Measurements from ENCODE around the gene KLHL6. TPM values are rescaled to one million over a fixed set of nuclear protein-coding genes. Genes with fewer than 3 reads are reported as not detected.

KLHL6 gene
- total and polyA plus RNA-seq, 10 of the 15 experiments (the other 5 are each of a cell fraction or from before 2014, with no cell fraction given), result 4.0 to 91.8 (median 24.4) TPM

DNA sequence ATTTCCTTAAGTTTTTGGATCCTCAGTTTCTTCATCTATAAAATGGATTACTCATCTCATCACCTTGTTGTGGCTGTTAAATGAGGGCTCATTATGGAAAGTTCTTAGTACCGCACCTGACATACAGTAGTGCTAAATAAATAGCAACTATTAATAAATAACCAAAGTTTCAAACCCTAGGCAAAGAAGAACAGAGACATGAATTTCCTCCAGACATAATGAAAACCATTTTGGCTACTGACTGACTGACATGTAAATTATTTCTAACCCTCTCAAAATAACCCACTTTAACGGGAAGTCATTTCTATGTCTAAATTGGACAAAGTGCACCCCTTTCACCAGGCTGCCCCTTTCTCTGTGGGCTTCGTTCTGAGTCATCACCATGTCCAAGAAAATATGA lies 17.4 kb upstream of the KLHL6 start (continued):
- TF ChIP-seq, protein P1, sequence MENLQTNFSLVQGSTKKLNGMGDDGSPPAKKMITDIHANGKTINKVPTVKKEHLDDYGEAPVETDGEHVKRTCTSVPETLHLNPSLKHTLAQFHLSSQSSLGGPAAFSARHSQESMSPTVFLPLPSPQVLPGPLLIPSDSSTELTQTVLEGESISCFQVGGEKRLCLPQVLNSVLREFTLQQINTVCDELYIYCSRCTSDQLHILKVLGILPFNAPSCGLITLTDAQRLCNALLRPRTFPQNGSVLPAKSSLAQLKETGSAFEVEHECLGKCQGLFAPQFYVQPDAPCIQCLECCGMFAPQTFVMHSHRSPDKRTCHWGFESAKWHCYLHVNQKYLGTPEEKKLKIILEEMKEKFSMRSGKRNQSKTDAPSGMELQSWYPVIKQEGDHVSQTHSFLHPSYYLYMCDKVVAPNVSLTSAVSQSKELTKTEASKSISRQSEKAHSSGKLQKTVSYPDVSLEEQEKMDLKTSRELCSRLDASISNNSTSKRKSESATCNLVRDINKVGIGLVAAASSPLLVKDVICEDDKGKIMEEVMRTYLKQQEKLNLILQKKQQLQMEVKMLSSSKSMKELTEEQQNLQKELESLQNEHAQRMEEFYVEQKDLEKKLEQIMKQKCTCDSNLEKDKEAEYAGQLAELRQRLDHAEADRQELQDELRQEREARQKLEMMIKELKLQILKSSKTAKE (IDR thresholded peaks at IDR 0.05; ENCODE audit: low read depth, poor library complexity, severe bottlenecking), result peak; percentile 53
- TF ChIP-seq, protein P2, sequence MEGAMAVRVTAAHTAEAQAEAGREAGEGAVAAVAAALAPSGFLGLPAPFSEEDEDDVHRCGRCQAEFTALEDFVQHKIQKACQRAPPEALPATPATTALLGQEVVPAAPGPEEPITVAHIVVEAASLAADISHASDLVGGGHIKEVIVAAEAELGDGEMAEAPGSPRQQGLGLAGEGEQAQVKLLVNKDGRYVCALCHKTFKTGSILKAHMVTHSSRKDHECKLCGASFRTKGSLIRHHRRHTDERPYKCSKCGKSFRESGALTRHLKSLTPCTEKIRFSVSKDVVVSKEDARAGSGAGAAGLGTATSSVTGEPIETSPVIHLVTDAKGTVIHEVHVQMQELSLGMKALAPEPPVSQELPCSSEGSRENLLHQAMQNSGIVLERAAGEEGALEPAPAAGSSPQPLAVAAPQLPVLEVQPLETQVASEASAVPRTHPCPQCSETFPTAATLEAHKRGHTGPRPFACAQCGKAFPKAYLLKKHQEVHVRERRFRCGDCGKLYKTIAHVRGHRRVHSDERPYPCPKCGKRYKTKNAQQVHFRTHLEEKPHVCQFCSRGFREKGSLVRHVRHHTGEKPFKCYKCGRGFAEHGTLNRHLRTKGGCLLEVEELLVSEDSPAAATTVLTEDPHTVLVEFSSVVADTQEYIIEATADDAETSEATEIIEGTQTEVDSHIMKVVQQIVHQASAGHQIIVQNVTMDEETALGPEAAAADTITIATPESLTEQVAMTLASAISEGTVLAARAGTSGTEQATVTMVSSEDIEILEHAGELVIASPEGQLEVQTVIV (IDR thresholded peaks at IDR 0.05; ENCODE audit: borderline replicate concordance, partially characterized antibody), result no peak
- TF ChIP-seq, protein P3, sequence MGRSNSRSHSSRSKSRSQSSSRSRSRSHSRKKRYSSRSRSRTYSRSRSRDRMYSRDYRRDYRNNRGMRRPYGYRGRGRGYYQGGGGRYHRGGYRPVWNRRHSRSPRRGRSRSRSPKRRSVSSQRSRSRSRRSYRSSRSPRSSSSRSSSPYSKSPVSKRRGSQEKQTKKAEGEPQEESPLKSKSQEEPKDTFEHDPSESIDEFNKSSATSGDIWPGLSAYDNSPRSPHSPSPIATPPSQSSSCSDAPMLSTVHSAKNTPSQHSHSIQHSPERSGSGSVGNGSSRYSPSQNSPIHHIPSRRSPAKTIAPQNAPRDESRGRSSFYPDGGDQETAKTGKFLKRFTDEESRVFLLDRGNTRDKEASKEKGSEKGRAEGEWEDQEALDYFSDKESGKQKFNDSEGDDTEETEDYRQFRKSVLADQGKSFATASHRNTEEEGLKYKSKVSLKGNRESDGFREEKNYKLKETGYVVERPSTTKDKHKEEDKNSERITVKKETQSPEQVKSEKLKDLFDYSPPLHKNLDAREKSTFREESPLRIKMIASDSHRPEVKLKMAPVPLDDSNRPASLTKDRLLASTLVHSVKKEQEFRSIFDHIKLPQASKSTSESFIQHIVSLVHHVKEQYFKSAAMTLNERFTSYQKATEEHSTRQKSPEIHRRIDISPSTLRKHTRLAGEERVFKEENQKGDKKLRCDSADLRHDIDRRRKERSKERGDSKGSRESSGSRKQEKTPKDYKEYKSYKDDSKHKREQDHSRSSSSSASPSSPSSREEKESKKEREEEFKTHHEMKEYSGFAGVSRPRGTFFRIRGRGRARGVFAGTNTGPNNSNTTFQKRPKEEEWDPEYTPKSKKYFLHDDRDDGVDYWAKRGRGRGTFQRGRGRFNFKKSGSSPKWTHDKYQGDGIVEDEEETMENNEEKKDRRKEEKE (IDR thresholded peaks at IDR 0.05), result no peak
- TF ChIP-seq POLR2A (IDR thresholded peaks at IDR 0.05; ENCODE audit: low read depth, low read length) (no peak), SMAD5 (IDR thresholded peaks at IDR 0.05; ENCODE audit: low read depth) (no peak), ZNF217 (IDR thresholded peaks at IDR 0.05) (peak; percentile 75; the same call in 1 of the 2 replicates), CBX5 (IDR thresholded peaks at IDR 0.05; ENCODE audit: low read depth) (no peak), POLR2AphosphoS5 (IDR thresholded peaks at IDR 0.05; ENCODE audit: low read length) (no peak), EGR1 (IDR thresholded peaks at IDR 0.05; ENCODE audit: borderline replicate concordance in 1 of 2, low read depth in 2 of 2, low read length in 2 of 2) (no peak), CBX3 (IDR thresholded peaks at IDR 0.05; ENCODE audit: borderline replicate concordance, low read depth) (no peak), RFX5 (IDR thresholded peaks at IDR 0.05; ENCODE audit: low read depth, low read length) (no peak), CHD4 (IDR thresholded peaks at IDR 0.05) (no peak)
- TF ChIP-seq, protein P4, sequence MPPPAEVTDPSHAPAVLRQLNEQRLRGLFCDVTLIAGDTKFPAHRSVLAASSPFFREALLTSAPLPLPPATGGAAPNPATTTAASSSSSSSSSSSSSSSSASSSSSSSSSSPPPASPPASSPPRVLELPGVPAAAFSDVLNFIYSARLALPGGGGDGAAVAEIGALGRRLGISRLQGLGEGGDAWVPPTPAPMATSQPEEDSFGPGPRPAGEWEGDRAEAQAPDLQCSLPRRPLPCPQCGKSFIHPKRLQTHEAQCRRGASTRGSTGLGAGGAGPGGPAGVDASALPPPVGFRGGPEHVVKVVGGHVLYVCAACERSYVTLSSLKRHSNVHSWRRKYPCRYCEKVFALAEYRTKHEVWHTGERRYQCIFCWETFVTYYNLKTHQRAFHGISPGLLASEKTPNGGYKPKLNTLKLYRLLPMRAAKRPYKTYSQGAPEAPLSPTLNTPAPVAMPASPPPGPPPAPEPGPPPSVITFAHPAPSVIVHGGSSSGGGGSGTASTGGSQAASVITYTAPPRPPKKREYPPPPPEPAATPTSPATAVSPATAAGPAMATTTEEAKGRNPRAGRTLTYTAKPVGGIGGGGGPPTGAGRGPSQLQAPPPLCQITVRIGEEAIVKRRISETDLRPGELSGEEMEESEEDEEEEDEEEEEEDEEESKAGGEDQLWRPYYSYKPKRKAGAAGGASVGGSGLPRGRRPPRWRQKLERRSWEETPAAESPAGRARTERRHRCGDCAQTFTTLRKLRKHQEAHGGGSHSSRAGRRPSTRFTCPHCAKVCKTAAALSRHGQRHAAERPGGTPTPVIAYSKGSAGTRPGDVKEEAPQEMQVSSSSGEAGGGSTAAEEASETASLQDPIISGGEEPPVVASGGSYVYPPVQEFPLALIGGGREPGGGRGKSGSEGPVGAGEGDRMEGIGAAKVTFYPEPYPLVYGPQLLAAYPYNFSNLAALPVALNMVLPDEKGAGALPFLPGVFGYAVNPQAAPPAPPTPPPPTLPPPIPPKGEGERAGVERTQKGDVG (CRISPR knock-in tag; IDR thresholded peaks at IDR 0.05), result no peak
- TF ChIP-seq, protein P5, sequence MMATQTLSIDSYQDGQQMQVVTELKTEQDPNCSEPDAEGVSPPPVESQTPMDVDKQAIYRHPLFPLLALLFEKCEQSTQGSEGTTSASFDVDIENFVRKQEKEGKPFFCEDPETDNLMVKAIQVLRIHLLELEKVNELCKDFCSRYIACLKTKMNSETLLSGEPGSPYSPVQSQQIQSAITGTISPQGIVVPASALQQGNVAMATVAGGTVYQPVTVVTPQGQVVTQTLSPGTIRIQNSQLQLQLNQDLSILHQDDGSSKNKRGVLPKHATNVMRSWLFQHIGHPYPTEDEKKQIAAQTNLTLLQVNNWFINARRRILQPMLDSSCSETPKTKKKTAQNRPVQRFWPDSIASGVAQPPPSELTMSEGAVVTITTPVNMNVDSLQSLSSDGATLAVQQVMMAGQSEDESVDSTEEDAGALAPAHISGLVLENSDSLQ (IDR thresholded peaks at IDR 0.05), result peak; percentile 45; the same call in 1 of the 2 replicates
- TF ChIP-seq, protein P6, sequence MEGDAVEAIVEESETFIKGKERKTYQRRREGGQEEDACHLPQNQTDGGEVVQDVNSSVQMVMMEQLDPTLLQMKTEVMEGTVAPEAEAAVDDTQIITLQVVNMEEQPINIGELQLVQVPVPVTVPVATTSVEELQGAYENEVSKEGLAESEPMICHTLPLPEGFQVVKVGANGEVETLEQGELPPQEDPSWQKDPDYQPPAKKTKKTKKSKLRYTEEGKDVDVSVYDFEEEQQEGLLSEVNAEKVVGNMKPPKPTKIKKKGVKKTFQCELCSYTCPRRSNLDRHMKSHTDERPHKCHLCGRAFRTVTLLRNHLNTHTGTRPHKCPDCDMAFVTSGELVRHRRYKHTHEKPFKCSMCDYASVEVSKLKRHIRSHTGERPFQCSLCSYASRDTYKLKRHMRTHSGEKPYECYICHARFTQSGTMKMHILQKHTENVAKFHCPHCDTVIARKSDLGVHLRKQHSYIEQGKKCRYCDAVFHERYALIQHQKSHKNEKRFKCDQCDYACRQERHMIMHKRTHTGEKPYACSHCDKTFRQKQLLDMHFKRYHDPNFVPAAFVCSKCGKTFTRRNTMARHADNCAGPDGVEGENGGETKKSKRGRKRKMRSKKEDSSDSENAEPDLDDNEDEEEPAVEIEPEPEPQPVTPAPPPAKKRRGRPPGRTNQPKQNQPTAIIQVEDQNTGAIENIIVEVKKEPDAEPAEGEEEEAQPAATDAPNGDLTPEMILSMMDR (IDR thresholded peaks at IDR 0.05 in 2 of 3, conservative IDR thresholded peaks at IDR 0.05 in 1 of 3; ENCODE audit: control insufficient read depth in 2 of 3, extremely low read depth in 1 of 3, insufficient read depth in 1 of 3, low read depth in 3 of 3, low read length in 3 of 3), result no peak
- TF ChIP-seq, protein P7, sequence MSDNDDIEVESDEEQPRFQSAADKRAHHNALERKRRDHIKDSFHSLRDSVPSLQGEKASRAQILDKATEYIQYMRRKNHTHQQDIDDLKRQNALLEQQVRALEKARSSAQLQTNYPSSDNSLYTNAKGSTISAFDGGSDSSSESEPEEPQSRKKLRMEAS (IDR thresholded peaks at IDR 0.05; ENCODE audit: low read depth, low read length), result no peak
